A549 treated with AZD2906 at 1 μM for 4 hours (cell line): ENCODE data around the gene UGP2. TPM values are rescaled to one million over a fixed set of nuclear protein-coding genes. Genes with fewer than 3 reads are reported as not detected.

Experiments used
- total RNA-seq: library from RNA; stranded (reverse); fragments of 200-300 nt; extraction: Qiagen RNA extraction; gene quantifications from 5 replicates; pipeline ENCODE4 v1.2.3, GENCODE V29; 2022

UGP2 gene
- total RNA-seq = 93.8 to 128 TPM (median 104 TPM) in 5 replicates

GRCh38 chr2:63841254-63842022 lies at the start of gene UGP2:
TSS of gene UGP2 (plus strand) at chr2:63841896. CDS start at chr2:63842186, 290 bp downstream.

Other genes starting within 250 kb of the UGP2 start
- gene VPS54, start 177.5 kb downstream of the UGP2 start, total RNA-seq = 11.4 to 15.5 TPM (median 14.1 TPM) in 5 replicates